OCI-LY1 (cell line): ENCODE results near the gene CFAP43.
A peak's percentile ranks its signal among the peaks of the same experiment; 100 is the strongest.

Experiments used
- H2AFZ ChIP-seq: fragments of 200-600 bp; sonication (generic), shearing (Covaris generic); 2 replicates; pipeline ENCODE4 v1.6.0; 2014; ENCODE audit warnings: antibody characterized with exemption, mild to moderate bottlenecking, low read length
- H3F3A ChIP-seq: fragments of 200-600 bp; sonication (generic), shearing (Covaris generic); 2 replicates; pipeline ENCODE4 v1.6.0; 2014; ENCODE audit warnings: mild to moderate bottlenecking, antibody characterized with exemption, low read length, moderate library complexity; ENCODE audit not compliant: insufficient read depth
- H3K27ac ChIP-seq: fragments of 200-600 bp; sonication (generic); 2 replicates; pipeline ENCODE4 v1.5.1; 2014; ENCODE audit warnings: low read length, mixed run types, mild to moderate bottlenecking, low read depth; ENCODE audit not compliant: poor library complexity, severe bottlenecking
- H3K27me3 ChIP-seq: fragments of 200-600 bp; sonication (generic); 2 replicates; pipeline ENCODE4 v1.6.0; 2014; ENCODE audit warnings: antibody characterized with exemption, mild to moderate bottlenecking, low read length, moderate library complexity; ENCODE audit not compliant: insufficient read depth
- H3K36me3 ChIP-seq: fragments of 200-600 bp; sonication (generic); 2 replicates; pipeline ENCODE4 v1.6.1; 2014; ENCODE audit warnings: mild to moderate bottlenecking, antibody characterized with exemption, low read length, moderate library complexity, mixed read lengths; ENCODE audit not compliant: insufficient read depth
- H3K4me1 ChIP-seq: fragments of 200-600 bp; sonication (generic); 2 replicates; pipeline ENCODE4 v1.5.1; 2014; ENCODE audit warnings: mild to moderate bottlenecking, low read length, moderate library complexity; ENCODE audit not compliant: insufficient read depth, severe bottlenecking
- H3K4me2 ChIP-seq: fragments of 200-600 bp; sonication (generic), shearing (Covaris generic); 2 replicates; pipeline ENCODE4 v1.6.1; 2014; ENCODE audit warnings: low read length
- H3K4me3 ChIP-seq: fragments of 200-600 bp; sonication (generic); 2 replicates; pipeline ENCODE4 v1.5.1; 2014; ENCODE audit warnings: low read length, low read depth, mild to moderate bottlenecking, mixed read lengths; ENCODE audit not compliant: poor library complexity, severe bottlenecking
- H3K79me2 ChIP-seq: fragments of 200-600 bp; shearing (Covaris generic); 2 replicates; pipeline ENCODE4 v1.6.1; 2016; ENCODE audit warnings: mixed run types, low read length, mixed read lengths; ENCODE audit not compliant: insufficient read depth
- H3K9ac ChIP-seq: fragments of 200-600 bp; sonication (generic), shearing (Covaris generic); 2 replicates; pipeline ENCODE4 v1.6.1; 2014; ENCODE audit warnings: mild to moderate bottlenecking, low read length, mixed read lengths
- H3K9me2 ChIP-seq: fragments of 200-600 bp; sonication (generic), shearing (Covaris generic); 2 replicates; pipeline ENCODE4 v1.6.1; 2014; ENCODE audit warnings: low read depth, mild to moderate bottlenecking, low read length, mixed read lengths
- H3K9me3 ChIP-seq: fragments of 200-600 bp; shearing (Covaris generic); 2 replicates; pipeline ENCODE4 v1.6.1; 2014; ENCODE audit warnings: low read length, mixed read lengths
- H4K20me1 ChIP-seq: fragments of 200-600 bp; sonication (generic), shearing (Covaris generic); 2 replicates; pipeline ENCODE4 v1.6.0; 2016; ENCODE audit warnings: mild to moderate bottlenecking, low read length; ENCODE audit not compliant: insufficient read depth
- EZH2 ChIP-seq: fragments of 200-600 bp; sonication (generic), shearing (Covaris generic); IDR thresholded peaks from 2 replicates; pipeline ENCODE4 v1.8.0; 2017; ENCODE audit warnings: borderline replicate concordance, mixed run types, mild to moderate bottlenecking, antibody characterized with exemption, low read length, moderate library complexity, mixed read lengths
- TF ChIP-seq, protein P1 (sequence below): fragments of 200-600 bp; sonication (generic), shearing (Covaris generic); IDR thresholded peaks from 2 replicates; pipeline ENCODE4 v1.5.1; 2017; ENCODE audit warnings: mild to moderate bottlenecking, antibody characterized with exemption, low read length, moderate library complexity, mixed read lengths

Gene CFAP43

DNA sequence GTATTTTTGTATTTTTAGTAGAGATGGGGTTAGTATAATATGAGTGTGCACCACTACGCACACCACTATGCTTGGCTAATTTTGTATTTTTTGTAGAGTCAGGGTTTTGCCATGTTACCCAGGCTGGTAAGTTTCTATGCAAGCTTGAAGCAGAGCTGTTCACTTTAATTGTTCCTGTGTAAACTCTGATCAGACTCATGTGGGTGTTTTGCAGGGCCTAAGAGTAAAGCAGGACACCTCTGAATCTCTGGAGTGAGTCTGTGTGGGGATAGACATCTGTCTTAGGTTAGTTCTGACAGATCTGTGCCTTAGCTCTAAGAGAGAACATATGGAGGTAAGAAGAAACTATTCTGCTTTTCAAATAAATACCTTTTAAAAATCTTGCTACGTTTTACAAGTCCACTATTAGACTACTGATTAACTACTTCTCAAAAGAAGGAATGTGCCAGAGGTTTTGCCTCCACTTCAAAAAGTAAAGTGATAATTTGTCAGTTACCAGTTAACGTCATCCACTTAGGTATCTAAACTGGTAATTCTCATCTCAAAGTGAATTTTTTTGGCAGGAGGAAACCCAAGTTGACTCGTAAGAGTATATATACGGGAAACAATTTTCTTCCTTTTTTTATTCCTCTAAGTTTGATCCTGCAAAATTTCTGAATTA is 147.6 kb downstream of the CFAP43 start:
- no peaks in the 10 kb centered on the region for H4K20me1 ChIP-seq
- H3K4me3 ChIP-seq, result no peak overlapping the region
- no peaks in the 10 kb centered on the region for H3F3A ChIP-seq
- H3K27me3 ChIP-seq, result no peaks in the 10 kb centered on the region
- H3K79me2 ChIP-seq, result no peaks in the 10 kb centered on the region
- no peak overlapping the region for H3K4me2 ChIP-seq
- H3K9me2 ChIP-seq, result no peaks in the 10 kb centered on the region
- TF ChIP-seq, protein P1, sequence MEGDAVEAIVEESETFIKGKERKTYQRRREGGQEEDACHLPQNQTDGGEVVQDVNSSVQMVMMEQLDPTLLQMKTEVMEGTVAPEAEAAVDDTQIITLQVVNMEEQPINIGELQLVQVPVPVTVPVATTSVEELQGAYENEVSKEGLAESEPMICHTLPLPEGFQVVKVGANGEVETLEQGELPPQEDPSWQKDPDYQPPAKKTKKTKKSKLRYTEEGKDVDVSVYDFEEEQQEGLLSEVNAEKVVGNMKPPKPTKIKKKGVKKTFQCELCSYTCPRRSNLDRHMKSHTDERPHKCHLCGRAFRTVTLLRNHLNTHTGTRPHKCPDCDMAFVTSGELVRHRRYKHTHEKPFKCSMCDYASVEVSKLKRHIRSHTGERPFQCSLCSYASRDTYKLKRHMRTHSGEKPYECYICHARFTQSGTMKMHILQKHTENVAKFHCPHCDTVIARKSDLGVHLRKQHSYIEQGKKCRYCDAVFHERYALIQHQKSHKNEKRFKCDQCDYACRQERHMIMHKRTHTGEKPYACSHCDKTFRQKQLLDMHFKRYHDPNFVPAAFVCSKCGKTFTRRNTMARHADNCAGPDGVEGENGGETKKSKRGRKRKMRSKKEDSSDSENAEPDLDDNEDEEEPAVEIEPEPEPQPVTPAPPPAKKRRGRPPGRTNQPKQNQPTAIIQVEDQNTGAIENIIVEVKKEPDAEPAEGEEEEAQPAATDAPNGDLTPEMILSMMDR, result no peak
- no peak for TF ChIP-seq EZH2
- H3K9ac ChIP-seq, result no peak overlapping the region
- no peak overlapping the region for H3K27ac ChIP-seq
- no peak overlapping the region for H2AFZ ChIP-seq
- H3K9me3 ChIP-seq, result no peaks in the 10 kb centered on the region
- H3K36me3 ChIP-seq, result no peaks in the 10 kb centered on the region
- H3K4me1 ChIP-seq, result no peaks in the 10 kb centered on the region

DNA sequence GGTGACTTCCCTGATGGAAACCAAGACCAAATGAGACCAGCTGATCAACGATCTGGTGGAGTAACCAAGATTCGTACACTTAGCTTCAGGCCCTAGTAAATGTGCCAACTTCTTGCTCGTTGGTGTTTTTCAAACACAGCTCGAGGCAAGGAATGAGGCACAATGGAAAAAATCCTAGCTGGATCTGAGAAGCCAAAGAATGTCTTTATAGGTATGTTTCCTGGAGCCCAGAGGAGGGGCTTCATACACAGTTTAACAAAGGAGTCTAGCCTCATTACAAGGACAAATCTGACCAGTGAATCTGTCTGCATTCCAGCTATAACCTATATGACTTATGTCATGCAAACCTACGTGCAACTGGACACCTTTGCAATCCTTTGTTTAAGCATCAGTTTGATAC is 150.2 kb downstream of the CFAP43 start:
- no peak overlapping the region for H3K4me2 ChIP-seq
- no peaks in the 10 kb centered on the region for H3K9me3 ChIP-seq
- no peaks in the 10 kb centered on the region for H3K79me2 ChIP-seq
- no peak overlapping the region for H3K9ac ChIP-seq
- no peaks in the 10 kb centered on the region for H3K9me2 ChIP-seq
- no peaks in the 10 kb centered on the region for H3K4me1 ChIP-seq
- no peaks in the 10 kb centered on the region for H3F3A ChIP-seq
- H2AFZ ChIP-seq, result no peak overlapping the region
- no peak overlapping the region for H3K27ac ChIP-seq
- no peaks in the 10 kb centered on the region for H3K36me3 ChIP-seq
- H3K4me3 ChIP-seq, result no peak overlapping the region
- H3K27me3 ChIP-seq, result no peaks in the 10 kb centered on the region
- H4K20me1 ChIP-seq, result no peaks in the 10 kb centered on the region
- TF ChIP-seq, protein P1, result no peak
- no peak for TF ChIP-seq EZH2

DNA sequence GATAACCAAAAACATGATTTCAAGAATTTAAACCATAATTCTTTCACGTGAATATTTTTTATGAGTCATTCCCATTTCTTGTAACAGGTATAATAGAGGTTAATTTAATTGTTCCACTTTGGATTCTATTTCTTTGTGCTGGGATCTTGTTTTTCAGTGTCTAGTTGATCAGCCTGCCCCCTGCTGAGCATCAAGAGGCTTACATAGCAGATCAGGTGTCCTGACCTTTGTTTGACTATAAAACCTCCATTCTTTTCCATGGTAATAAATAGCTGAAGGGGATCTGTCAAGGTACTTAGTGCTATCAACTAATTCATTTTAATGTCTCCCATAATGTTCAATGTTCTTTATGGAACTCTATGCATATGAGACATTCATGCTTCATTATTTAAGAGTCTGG is 151.4 kb downstream of the CFAP43 start:
- Histone ChIP-seq H3K27ac (no peak overlapping the region), H3K4me3 (no peak overlapping the region), H3K9ac (no peak overlapping the region), H4K20me1 (no peaks in the 10 kb centered on the region), H3K36me3 (no peaks in the 10 kb centered on the region), H2AFZ (no peak overlapping the region), H3F3A (no peaks in the 10 kb centered on the region), H3K9me3 (no peaks in the 10 kb centered on the region), H3K27me3 (no peaks in the 10 kb centered on the region), H3K79me2 (no peaks in the 10 kb centered on the region), H3K4me1 (no peaks in the 10 kb centered on the region), H3K9me2 (no peaks in the 10 kb centered on the region), H3K4me2 (no peak overlapping the region)
- no peak for TF ChIP-seq EZH2
- TF ChIP-seq, protein P1, result peak; percentile 68
